Panc1 (cell line): ENCODE results near the gene SPATS2L. TPM values are rescaled to one million over a fixed set of nuclear protein-coding genes. Genes with fewer than 3 reads are reported as not detected.

Experiments used
- ATAC-seq: fragments of 200-7000 bp; cut with Tn5 transposase; 2 replicates; pipeline ENCODE4 v1.9.1; 2020; ENCODE audit warnings: mild to moderate bottlenecking, moderate library complexity
- BruUV-seq: library from RNA; stranded (reverse); fragments of 400-500 nt; replicated peaks from 2 replicates; lab custom pipeline; 2021; lab: Mats Ljungman, UMichigan
- CTCF ChIA-PET: fragments of 300-600 bp; sonication (Branson Sonifier 250); formaldehyde crosslinking; loops from one replicate; lab custom pipeline; 2022; ENCODE audit warnings: antibody characterized with exemption; lab: Charles Lee
- POLR2A ChIA-PET: fragments of 300-600 bp; sonication (Branson Sonifier 250); formaldehyde crosslinking; loops from one replicate; lab custom pipeline; 2022; ENCODE audit warnings: antibody characterized with exemption; lab: Charles Lee
- DNase-seq: peaks from one replicate; pipeline ENCODE4 v3.0.0-alpha.2; 2010; ENCODE audit warnings: low read depth, low spot score
- H3K27ac ChIP-seq: 2 replicates; pipeline ENCODE4 v1.5.1; 2011; ENCODE audit warnings: mild to moderate bottlenecking, low read length, inconsistent platforms
- H3K27me3 ChIP-seq: fragments of 200-500 bp; sonication (Bioruptor generic); 2 replicates; pipeline ENCODE4 v1.6.0; 2014; ENCODE audit warnings: low read length, inconsistent platforms; ENCODE audit not compliant: control insufficient read depth, insufficient read depth
- H3K36me3 ChIP-seq: fragments of 200-500 bp; sonication (Bioruptor generic); 2 replicates; pipeline ENCODE4 v1.5.1; 2014; ENCODE audit warnings: inconsistent platforms, mild to moderate bottlenecking, low read length, moderate library complexity; ENCODE audit not compliant: control insufficient read depth, insufficient read depth
- H3K4me1 ChIP-seq: 2 replicates; pipeline ENCODE4 v1.5.1; 2011; ENCODE audit warnings: inconsistent platforms, mild to moderate bottlenecking, low read length, moderate library complexity; ENCODE audit not compliant: control insufficient read depth, insufficient read depth
- H3K4me3 ChIP-seq, 2 experiments: 2 replicates each; pipeline ENCODE4 v1.5.1; 2011 to 2012; ENCODE audit warnings: low read depth in 2 of 2, low read length in 2 of 2, mild to moderate bottlenecking in 2 of 2, inconsistent platforms in 1 of 2, moderate library complexity in 1 of 2
- H3K9me3 ChIP-seq: fragments of 200-500 bp; sonication (Bioruptor generic); 2 replicates; pipeline ENCODE4 v1.5.1; 2014; ENCODE audit warnings: low read depth, mild to moderate bottlenecking, inconsistent platforms, low read length, moderate library complexity; ENCODE audit not compliant: control insufficient read depth, insufficient read depth
- POLR2AphosphoS5 ChIP-seq: IDR thresholded peaks from 2 replicates; pipeline ENCODE4 v1.6.1; 2012; ENCODE audit warnings: mild to moderate bottlenecking, low read depth, low read length, moderate library complexity
- SIN3A ChIP-seq: IDR thresholded peaks from 2 replicates; pipeline ENCODE4 v1.6.1; 2012; ENCODE audit warnings: low read depth, mild to moderate bottlenecking, low read length, moderate library complexity, borderline replicate concordance; ENCODE audit not compliant: insufficient read depth
- TCF7L2 ChIP-seq: IDR thresholded peaks from 2 replicates; pipeline ENCODE4 v1.6.1; 2011; ENCODE audit warnings: mild to moderate bottlenecking, low read depth, low read length, inconsistent platforms
- in situ Hi-C: cut with HindIII; loops from 2 replicates; pipeline ENCODE4 v1.10.0; 2016; ENCODE audit warnings: low sequenced_read_pairs, low pct_unique_long_range_greater_than_20kb
- intact Hi-C: fragments of 100-400 bp; cut with micrococcal nuclease; formaldehyde crosslinking; loops from one replicate; pipeline ENCODE4 v1.10.0; 2022; ENCODE audit not compliant: unreplicated experiment
- total RNA-seq: library from RNA; stranded (reverse); gene quantifications from one replicate; pipeline ENCODE4 v1.2.1, GENCODE V29; 2021; ENCODE audit not compliant: unreplicated experiment
- TF ChIP-seq, protein P1 (sequence below): fragments of 450-650 bp; IDR thresholded peaks from 2 replicates; pipeline ENCODE4 v1.5.1; 2017; ENCODE audit warnings: mild to moderate bottlenecking

SPATS2L gene
- total RNA-seq, 1 experiment from 2014 or later: 282 TPM

DNA sequence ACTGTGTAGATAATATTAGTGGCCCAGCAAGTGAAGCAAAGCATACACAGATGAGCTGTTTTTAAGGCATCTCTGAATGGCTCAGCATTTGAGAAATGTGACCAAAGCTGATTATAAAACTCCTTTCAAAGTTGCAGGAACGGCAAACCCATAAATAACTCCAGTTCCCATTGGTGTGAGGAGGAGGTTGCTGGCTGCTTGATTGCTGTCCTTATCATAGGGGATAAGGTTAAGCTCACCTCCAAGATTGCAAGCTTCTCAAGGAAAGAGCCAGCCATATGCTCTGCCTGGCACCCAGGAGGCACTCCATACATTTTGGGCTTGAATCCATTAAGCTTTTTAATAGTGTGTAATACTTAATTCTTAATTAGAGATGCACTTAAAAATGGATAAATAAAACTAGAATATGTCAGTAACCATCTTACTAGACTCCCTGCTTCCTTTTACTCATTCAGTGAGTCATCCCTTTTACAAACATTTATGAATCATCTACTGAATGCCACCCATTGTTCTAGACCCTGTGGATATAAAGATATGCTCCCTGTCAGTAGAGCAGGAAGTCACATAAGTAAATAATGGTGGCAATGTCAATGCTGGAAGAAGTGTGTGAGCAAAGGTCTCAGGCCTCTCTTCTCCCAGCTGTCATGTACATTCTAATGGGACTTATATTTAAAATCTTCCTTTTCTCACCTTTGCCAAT lies 99.3 kb downstream of the SPATS2L start:
- Histone ChIP-seq H3K4me3 (peak overlapping the region in 1 of 2 experiments; percentile 42; a peak in 1 of 4 replicates), H3K27me3 (no peaks in the 10 kb centered on the region), H3K9me3 (peaks cover 6% of the 10 kb centered on the region; the same call in 1 of the 2 replicates), H3K4me1 (peaks cover 76% of the 10 kb centered on the region), H3K27ac (peak overlapping the region; percentile 100), H3K36me3 (no peaks in the 10 kb centered on the region; the same call in 1 of the 2 replicates)
- intact Hi-C loops (no loop called here), in situ Hi-C loops (no loop called here)
- no TSS peak for BruUV-seq
- TF ChIP-seq TCF7L2 (peak; percentile 90), SIN3A (peak; percentile 89; the same call in 1 of the 2 replicates), POLR2AphosphoS5 (peak; percentile 78)
- TF ChIP-seq, protein P1, sequence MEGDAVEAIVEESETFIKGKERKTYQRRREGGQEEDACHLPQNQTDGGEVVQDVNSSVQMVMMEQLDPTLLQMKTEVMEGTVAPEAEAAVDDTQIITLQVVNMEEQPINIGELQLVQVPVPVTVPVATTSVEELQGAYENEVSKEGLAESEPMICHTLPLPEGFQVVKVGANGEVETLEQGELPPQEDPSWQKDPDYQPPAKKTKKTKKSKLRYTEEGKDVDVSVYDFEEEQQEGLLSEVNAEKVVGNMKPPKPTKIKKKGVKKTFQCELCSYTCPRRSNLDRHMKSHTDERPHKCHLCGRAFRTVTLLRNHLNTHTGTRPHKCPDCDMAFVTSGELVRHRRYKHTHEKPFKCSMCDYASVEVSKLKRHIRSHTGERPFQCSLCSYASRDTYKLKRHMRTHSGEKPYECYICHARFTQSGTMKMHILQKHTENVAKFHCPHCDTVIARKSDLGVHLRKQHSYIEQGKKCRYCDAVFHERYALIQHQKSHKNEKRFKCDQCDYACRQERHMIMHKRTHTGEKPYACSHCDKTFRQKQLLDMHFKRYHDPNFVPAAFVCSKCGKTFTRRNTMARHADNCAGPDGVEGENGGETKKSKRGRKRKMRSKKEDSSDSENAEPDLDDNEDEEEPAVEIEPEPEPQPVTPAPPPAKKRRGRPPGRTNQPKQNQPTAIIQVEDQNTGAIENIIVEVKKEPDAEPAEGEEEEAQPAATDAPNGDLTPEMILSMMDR: no peak
- DNase-seq: peak; percentile 97
- ChIA-PET CTCF (interaction anchor here (0.7 kb wide), 1 partner anchor 164 kb away, joined by 3 read pairs; no protein-coding TSS in a partner anchor), POLR2A (interaction anchor here (0.6 to 1.2 kb wide), 6 partner anchors 18 to 449 kb away, joined by 3 to 8 read pairs (median 4); no protein-coding TSS in a partner anchor)
- ATAC-seq: peak; percentile 85

DNA sequence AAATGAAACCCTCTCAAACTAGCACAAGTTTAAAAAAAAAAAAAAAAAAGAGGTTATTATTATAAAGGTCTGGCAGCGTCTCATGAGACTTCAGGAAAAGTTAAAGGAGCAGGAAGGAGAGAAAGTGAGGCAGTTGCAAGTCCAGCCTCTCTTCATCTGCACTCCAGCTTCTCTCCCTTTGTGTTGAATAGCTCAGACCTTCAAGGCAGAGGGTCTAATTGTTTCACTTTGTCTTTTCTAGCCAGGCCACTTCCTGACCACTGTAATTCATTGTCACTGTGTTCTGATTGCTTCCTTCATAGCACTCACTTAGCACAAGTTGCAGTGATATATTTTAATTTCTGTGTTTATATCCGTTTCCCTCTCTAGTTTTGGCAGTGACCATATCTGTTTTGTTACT lies 99.9 kb downstream of the SPATS2L start:
- H3K36me3 ChIP-seq: no peaks in the 10 kb centered on the region; the same call in 1 of the 2 replicates
- H3K4me1 ChIP-seq: peaks cover 83% of the 10 kb centered on the region
- ATAC-seq (no peak), DNase-seq (no peak)
- in situ Hi-C loops (no loop called here), intact Hi-C loops (no loop called here)
- TF ChIP-seq, protein P1: no peak
- ChIA-PET POLR2A (interaction anchor here (0.6 to 1.2 kb wide), 3 partner anchors 17 to 450 kb away, joined by 3 to 8 read pairs (median 4); no protein-coding TSS in a partner anchor), CTCF (no interaction called here)
- H3K9me3 ChIP-seq: peaks cover 6% of the 10 kb centered on the region; the same call in 1 of the 2 replicates
- H3K27ac ChIP-seq: peak overlapping the region; percentile 100
- H3K27me3 ChIP-seq: no peaks in the 10 kb centered on the region
- no peak overlapping the region; a peak in 1 of 4 replicates for H3K4me3 ChIP-seq
- BruUV-seq: TSS peak; percentile 46
